A549 (cell line): ENCODE data around the gene PARD3B.

Experiments
- EP300 ChIP-seq, 2 experiments: fragments of >200 bp; sonication (Bioruptor Twin); formaldehyde crosslinking; IDR thresholded peaks; 2 replicates in 1 of 2; 3 replicates in 1 of 2; pipeline ENCODE4 v1.6.1; 2016 to 2017
- ESRRA ChIP-seq: fragments of 150-350 bp; IDR thresholded peaks from 2 replicates; pipeline ENCODE4 v1.6.1; 2014; ENCODE audit warnings: mild to moderate bottlenecking, low read length, borderline replicate concordance
- KDM1A ChIP-seq: fragments of 200-600 bp; sonication (generic); IDR thresholded peaks from 2 replicates; pipeline ENCODE4 v1.6.1; 2016; ENCODE audit warnings: low read depth, mild to moderate bottlenecking
- MAZ ChIP-seq: fragments of 150-350 bp; IDR thresholded peaks from 2 replicates; pipeline ENCODE4 v1.6.1; 2014; ENCODE audit warnings: antibody characterized with exemption, low read depth, low read length, borderline replicate concordance
- NFE2L2 ChIP-seq: fragments of 150-350 bp; conservative IDR thresholded peaks from 2 replicates; pipeline ENCODE4 v1.6.1; 2014; ENCODE audit warnings: low read length
- NR3C1 ChIP-seq: fragments of >200 bp; sonication (Bioruptor Twin); formaldehyde crosslinking; IDR thresholded peaks from 3 replicates; pipeline ENCODE4 v1.6.1; 2017
- POLR2A ChIP-seq: IDR thresholded peaks from 2 replicates; pipeline ENCODE4 v1.6.1; 2012; ENCODE audit warnings: mild to moderate bottlenecking, low read length
- RARB ChIP-seq: fragments of 250-450 bp; sonication (Bioruptor Pico); IDR thresholded peaks from 2 replicates; pipeline ENCODE4 v1.8.0; 2021; ENCODE audit warnings: mild to moderate bottlenecking, moderate library complexity
- RFX5 ChIP-seq: fragments of 450-650 bp; IDR thresholded peaks from 2 replicates; pipeline ENCODE4 v1.7.1; 2014; ENCODE audit warnings: antibody characterized with exemption, mild to moderate bottlenecking, moderate library complexity
- SMC3 ChIP-seq: fragments of >200 bp; sonication (Bioruptor Twin); formaldehyde crosslinking; IDR thresholded peaks from 3 replicates; pipeline ENCODE4 v1.6.1; 2018; ENCODE audit warnings: inconsistent platforms
- TF ChIP-seq, protein P1 (sequence below): fragments of >200 bp; sonication (Bioruptor Twin); formaldehyde crosslinking; IDR thresholded peaks from 3 replicates; pipeline ENCODE4 v1.5.1; 2016
- TF ChIP-seq, protein P2 (sequence below): IDR thresholded peaks from 2 replicates; pipeline ENCODE4 v1.6.1; 2012; ENCODE audit warnings: low read depth, borderline replicate concordance
- TF ChIP-seq, protein P3 (sequence below): IDR thresholded peaks from 2 replicates; pipeline ENCODE4 v1.6.1; 2012
- TF ChIP-seq, protein P4 (sequence below): fragments of 200-600 bp; sonication (generic); IDR thresholded peaks from 2 replicates; pipeline ENCODE4 v1.6.1; 2016; ENCODE audit warnings: antibody characterized with exemption, mild to moderate bottlenecking, moderate library complexity

DNA sequence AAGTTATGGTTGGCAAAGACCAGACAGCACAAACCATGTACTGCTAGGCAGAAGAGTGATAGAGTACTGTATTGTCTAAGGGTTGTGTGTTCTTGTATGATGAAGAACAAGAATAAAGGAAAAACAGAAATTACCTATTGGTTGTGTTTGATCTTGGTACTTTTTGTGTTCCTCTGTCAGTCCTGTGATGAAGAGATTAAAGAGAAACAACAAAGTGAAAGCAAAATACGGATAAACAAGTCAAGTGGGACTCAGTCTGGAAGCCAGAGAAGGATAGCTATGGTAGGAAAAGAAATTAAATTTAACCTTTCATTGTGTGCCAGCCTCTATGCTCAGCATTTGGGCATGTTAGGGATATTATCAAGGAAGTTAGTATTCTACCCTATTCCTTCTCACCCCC, 413.1 kb downstream of the PARD3B start:
- TF ChIP-seq SMC3: no peak
- TF ChIP-seq, protein P1, sequence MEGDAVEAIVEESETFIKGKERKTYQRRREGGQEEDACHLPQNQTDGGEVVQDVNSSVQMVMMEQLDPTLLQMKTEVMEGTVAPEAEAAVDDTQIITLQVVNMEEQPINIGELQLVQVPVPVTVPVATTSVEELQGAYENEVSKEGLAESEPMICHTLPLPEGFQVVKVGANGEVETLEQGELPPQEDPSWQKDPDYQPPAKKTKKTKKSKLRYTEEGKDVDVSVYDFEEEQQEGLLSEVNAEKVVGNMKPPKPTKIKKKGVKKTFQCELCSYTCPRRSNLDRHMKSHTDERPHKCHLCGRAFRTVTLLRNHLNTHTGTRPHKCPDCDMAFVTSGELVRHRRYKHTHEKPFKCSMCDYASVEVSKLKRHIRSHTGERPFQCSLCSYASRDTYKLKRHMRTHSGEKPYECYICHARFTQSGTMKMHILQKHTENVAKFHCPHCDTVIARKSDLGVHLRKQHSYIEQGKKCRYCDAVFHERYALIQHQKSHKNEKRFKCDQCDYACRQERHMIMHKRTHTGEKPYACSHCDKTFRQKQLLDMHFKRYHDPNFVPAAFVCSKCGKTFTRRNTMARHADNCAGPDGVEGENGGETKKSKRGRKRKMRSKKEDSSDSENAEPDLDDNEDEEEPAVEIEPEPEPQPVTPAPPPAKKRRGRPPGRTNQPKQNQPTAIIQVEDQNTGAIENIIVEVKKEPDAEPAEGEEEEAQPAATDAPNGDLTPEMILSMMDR: no peak
- TF ChIP-seq, protein P2, sequence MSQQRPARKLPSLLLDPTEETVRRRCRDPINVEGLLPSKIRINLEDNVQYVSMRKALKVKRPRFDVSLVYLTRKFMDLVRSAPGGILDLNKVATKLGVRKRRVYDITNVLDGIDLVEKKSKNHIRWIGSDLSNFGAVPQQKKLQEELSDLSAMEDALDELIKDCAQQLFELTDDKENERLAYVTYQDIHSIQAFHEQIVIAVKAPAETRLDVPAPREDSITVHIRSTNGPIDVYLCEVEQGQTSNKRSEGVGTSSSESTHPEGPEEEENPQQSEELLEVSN: no peak
- TF ChIP-seq, protein P3, sequence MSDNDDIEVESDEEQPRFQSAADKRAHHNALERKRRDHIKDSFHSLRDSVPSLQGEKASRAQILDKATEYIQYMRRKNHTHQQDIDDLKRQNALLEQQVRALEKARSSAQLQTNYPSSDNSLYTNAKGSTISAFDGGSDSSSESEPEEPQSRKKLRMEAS: no peak
- TF ChIP-seq, protein P4, sequence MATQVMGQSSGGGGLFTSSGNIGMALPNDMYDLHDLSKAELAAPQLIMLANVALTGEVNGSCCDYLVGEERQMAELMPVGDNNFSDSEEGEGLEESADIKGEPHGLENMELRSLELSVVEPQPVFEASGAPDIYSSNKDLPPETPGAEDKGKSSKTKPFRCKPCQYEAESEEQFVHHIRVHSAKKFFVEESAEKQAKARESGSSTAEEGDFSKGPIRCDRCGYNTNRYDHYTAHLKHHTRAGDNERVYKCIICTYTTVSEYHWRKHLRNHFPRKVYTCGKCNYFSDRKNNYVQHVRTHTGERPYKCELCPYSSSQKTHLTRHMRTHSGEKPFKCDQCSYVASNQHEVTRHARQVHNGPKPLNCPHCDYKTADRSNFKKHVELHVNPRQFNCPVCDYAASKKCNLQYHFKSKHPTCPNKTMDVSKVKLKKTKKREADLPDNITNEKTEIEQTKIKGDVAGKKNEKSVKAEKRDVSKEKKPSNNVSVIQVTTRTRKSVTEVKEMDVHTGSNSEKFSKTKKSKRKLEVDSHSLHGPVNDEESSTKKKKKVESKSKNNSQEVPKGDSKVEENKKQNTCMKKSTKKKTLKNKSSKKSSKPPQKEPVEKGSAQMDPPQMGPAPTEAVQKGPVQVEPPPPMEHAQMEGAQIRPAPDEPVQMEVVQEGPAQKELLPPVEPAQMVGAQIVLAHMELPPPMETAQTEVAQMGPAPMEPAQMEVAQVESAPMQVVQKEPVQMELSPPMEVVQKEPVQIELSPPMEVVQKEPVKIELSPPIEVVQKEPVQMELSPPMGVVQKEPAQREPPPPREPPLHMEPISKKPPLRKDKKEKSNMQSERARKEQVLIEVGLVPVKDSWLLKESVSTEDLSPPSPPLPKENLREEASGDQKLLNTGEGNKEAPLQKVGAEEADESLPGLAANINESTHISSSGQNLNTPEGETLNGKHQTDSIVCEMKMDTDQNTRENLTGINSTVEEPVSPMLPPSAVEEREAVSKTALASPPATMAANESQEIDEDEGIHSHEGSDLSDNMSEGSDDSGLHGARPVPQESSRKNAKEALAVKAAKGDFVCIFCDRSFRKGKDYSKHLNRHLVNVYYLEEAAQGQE: no peak
- no peak for TF ChIP-seq POLR2A
- TF ChIP-seq RARB (CRISPR knock-in tag): no peak
- no peak for TF ChIP-seq KDM1A
- no peak for TF ChIP-seq NFE2L2
- no peak for TF ChIP-seq EP300 (IDR thresholded peaks at IDR 0.05)
- no peak for TF ChIP-seq RFX5
- no peak for TF ChIP-seq ESRRA
- no peak for TF ChIP-seq MAZ
- TF ChIP-seq NR3C1: no peak
